Smooth muscle cell (in vitro differentiated cells): ENCODE measurements around the gene ALOX5AP. TPM values are rescaled to one million over a fixed set of nuclear protein-coding genes. Genes with fewer than 3 reads are reported as not detected.

ENCODE experiments used
- DNase-seq: peaks from one replicate; lab custom pipeline; 2025; ENCODE audit not compliant: unreplicated experiment; lab: John Stamatoyannopoulos, UW
- H2AFZ ChIP-seq: fragments of 200-600 bp; sonication (generic); 2 replicates; pipeline ENCODE4 v1.6.0; 2016; ENCODE audit warnings: antibody characterized with exemption, low read depth, mild to moderate bottlenecking
- H3F3A ChIP-seq: fragments of 200-600 bp; sonication (generic); 2 replicates; pipeline ENCODE4 v1.6.0; 2017; ENCODE audit warnings: antibody characterized with exemption, low read depth
- H3K27ac ChIP-seq: fragments of 200-600 bp; sonication (generic); 2 replicates; pipeline ENCODE4 v1.5.1; 2016; ENCODE audit warnings: low read depth, mild to moderate bottlenecking
- H3K27me3 ChIP-seq: fragments of 200-600 bp; sonication (generic); 2 replicates; pipeline ENCODE4 v1.6.1; 2016; ENCODE audit warnings: low read depth, mild to moderate bottlenecking
- H3K36me3 ChIP-seq: fragments of 200-600 bp; sonication (generic); 2 replicates; pipeline ENCODE4 v1.5.1; 2016; ENCODE audit warnings: low read depth
- H3K4me1 ChIP-seq: fragments of 200-600 bp; sonication (generic); 2 replicates; pipeline ENCODE4 v1.5.1; 2016; ENCODE audit warnings: low read depth
- H3K4me2 ChIP-seq: fragments of 200-600 bp; sonication (generic); 2 replicates; pipeline ENCODE4 v1.6.0; 2016; ENCODE audit warnings: mild to moderate bottlenecking
- H3K4me3 ChIP-seq: fragments of 200-600 bp; sonication (generic); 2 replicates; pipeline ENCODE4 v1.5.1; 2016; ENCODE audit warnings: mild to moderate bottlenecking
- H3K79me2 ChIP-seq: fragments of 200-600 bp; sonication (generic); 2 replicates; pipeline ENCODE4 v1.6.0; 2016; ENCODE audit warnings: low read depth, mild to moderate bottlenecking
- H3K9ac ChIP-seq: fragments of 200-600 bp; sonication (generic); 2 replicates; pipeline ENCODE4 v1.6.0; 2016; ENCODE audit warnings: low read depth
- H3K9me3 ChIP-seq: fragments of 200-600 bp; sonication (generic); replicated peaks from 2 replicates; pipeline ENCODE4 v1.5.1; 2016; ENCODE audit warnings: low read depth
- H4K20me1 ChIP-seq: fragments of 200-600 bp; sonication (generic); 2 replicates; pipeline ENCODE4 v1.6.0; 2016; ENCODE audit warnings: low read depth
- WGBS: methylation state at CpG from one replicate; pipeline ENCODE4 v1.1.7; 2016; ENCODE audit warnings: low lambda C conversion rate; 5-methylcytosine and 5-hydroxymethylcytosine counted together
- polyA plus RNA-seq: library from polyadenylated mRNA; unstranded; fragments of >200 nt; fragmentation: Nextera tagmentation; extraction: Ambion mirVana; gene quantifications from 2 replicates; pipeline ENCODE4 v1.2.1, GENCODE V29; 2016
- total RNA-seq: library from RNA; depleted of rRNA; stranded (reverse); fragments of >200 nt; gene quantifications from 2 replicates; pipeline ENCODE4 v1.2.3, GENCODE V29; 2014
- TF ChIP-seq, protein P1 (sequence below): fragments of 200-600 bp; sonication (generic); IDR thresholded peaks from 2 replicates; pipeline ENCODE4 v1.5.1; 2017; ENCODE audit warnings: borderline replicate concordance, mild to moderate bottlenecking, antibody characterized with exemption; ENCODE audit not compliant: insufficient read depth, poor library complexity, severe bottlenecking

The ALOX5AP gene
- total and polyA plus RNA-seq, 2 experiments from 2014 or later, result 0.22 TPM; not detected in 1

DNA sequence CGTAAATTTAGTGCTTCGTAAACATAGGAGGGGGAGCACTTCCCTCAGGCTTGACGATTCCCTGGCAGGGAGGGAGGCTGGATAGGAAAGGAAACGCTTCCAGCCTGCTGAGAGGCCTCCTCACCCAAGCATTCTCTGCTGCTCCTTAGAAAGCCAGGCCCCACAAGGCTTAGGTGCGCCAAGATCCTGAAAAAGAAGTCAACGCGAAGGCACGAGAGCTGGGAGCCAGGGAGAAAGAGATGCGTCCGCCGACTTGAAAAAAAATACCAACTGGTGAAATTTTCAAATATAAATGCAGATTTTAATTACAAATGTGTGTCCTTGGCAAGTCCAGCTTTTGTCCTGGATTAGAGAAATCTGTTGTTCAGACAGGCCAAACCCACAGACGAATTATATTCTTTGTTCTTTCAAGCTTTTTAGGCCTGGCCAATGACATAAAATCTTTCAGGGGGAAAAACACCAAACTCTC, 64.0 kb downstream of the ALOX5AP start:
- 63% methylated on average over 12 of the region's 12 CpGs for WGBS
- peak overlapping the region; percentile 76 for H2AFZ ChIP-seq
- peaks cover 23% of the 10 kb centered on the region for H3K4me1 ChIP-seq
- H3K9ac ChIP-seq, result no peak overlapping the region
- H3K27ac ChIP-seq, result peak overlapping the region; percentile 50
- no peaks in the 10 kb centered on the region for H3F3A ChIP-seq
- TF ChIP-seq, protein P1, sequence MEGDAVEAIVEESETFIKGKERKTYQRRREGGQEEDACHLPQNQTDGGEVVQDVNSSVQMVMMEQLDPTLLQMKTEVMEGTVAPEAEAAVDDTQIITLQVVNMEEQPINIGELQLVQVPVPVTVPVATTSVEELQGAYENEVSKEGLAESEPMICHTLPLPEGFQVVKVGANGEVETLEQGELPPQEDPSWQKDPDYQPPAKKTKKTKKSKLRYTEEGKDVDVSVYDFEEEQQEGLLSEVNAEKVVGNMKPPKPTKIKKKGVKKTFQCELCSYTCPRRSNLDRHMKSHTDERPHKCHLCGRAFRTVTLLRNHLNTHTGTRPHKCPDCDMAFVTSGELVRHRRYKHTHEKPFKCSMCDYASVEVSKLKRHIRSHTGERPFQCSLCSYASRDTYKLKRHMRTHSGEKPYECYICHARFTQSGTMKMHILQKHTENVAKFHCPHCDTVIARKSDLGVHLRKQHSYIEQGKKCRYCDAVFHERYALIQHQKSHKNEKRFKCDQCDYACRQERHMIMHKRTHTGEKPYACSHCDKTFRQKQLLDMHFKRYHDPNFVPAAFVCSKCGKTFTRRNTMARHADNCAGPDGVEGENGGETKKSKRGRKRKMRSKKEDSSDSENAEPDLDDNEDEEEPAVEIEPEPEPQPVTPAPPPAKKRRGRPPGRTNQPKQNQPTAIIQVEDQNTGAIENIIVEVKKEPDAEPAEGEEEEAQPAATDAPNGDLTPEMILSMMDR, result no peak
- no peaks in the 10 kb centered on the region for H3K9me3 ChIP-seq
- H3K27me3 ChIP-seq, result no peaks in the 10 kb centered on the region
- H3K4me2 ChIP-seq, result peak overlapping the region; percentile 60
- H3K36me3 ChIP-seq, result no peaks in the 10 kb centered on the region
- no peaks in the 10 kb centered on the region for H3K79me2 ChIP-seq
- H3K4me3 ChIP-seq, result no peak overlapping the region
- H4K20me1 ChIP-seq, result no peaks in the 10 kb centered on the region
- no peak for DNase-seq

DNA sequence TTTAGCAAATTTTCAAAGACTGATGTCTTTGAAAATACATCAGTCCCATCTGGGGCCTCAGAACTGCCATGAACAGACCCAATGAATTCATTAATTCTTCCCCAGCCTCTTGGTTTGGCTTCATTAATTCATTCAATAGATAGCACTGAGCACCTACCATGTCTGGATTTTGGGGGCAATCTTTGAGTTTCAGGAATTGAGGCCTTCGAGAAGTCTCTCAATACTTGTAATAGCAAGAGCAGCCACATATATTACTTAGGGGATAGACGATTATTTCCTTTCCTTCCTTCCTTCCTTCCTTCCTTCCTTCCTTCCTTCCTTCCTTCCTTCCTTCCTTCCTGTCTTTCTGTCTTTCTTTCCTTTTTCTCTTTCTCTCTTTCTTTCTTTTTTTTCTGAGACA, 64.8 kb downstream of the ALOX5AP start:
- Histone ChIP-seq H3K9me3 (no peaks in the 10 kb centered on the region), H3K4me3 (no peak overlapping the region), H4K20me1 (no peaks in the 10 kb centered on the region), H3K79me2 (no peaks in the 10 kb centered on the region), H2AFZ (no peak overlapping the region), H3K9ac (no peak overlapping the region), H3K4me2 (no peak overlapping the region), H3K27ac (no peak overlapping the region), H3F3A (peaks cover 1% of the 10 kb centered on the region), H3K27me3 (no peaks in the 10 kb centered on the region), H3K4me1 (peaks cover 23% of the 10 kb centered on the region), H3K36me3 (no peaks in the 10 kb centered on the region)
- 97% methylated on average over 2 of the region's 2 CpGs for WGBS
- DNase-seq, result no peak
- TF ChIP-seq, protein P1, result no peak

DNA sequence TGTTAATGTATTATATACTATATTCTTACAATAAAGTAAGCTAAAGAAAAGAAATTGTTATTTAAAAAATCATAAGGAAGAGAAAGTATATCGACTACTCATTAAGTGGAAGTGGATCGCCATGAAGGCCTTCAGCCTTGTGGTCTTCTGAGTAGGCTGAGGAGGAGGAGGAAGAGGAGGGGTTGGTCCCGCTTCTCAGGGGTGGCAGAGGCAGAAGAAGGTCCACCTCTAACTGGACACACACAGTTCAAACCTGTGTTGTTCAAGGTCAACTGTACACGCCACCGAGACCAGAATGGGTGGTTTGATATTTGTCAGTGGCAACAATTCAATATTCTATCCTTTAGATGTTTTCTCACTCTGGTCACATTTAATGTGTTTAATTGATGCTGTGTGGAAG, 67.2 kb downstream of the ALOX5AP start:
- Histone ChIP-seq H3K79me2 (no peaks in the 10 kb centered on the region), H3K27ac (no peak overlapping the region), H4K20me1 (no peaks in the 10 kb centered on the region), H3K4me1 (peaks cover 18% of the 10 kb centered on the region), H2AFZ (peak overlapping the region; percentile 74), H3F3A (peaks cover 14% of the 10 kb centered on the region), H3K27me3 (no peaks in the 10 kb centered on the region), H3K4me2 (peak overlapping the region; percentile 76), H3K36me3 (no peaks in the 10 kb centered on the region), H3K9ac (no peak overlapping the region), H3K4me3 (no peak overlapping the region), H3K9me3 (no peaks in the 10 kb centered on the region)
- WGBS, result 93% methylated on average over 5 of the region's 5 CpGs
- TF ChIP-seq, protein P1, result no peak
- DNase-seq, result no peak

DNA sequence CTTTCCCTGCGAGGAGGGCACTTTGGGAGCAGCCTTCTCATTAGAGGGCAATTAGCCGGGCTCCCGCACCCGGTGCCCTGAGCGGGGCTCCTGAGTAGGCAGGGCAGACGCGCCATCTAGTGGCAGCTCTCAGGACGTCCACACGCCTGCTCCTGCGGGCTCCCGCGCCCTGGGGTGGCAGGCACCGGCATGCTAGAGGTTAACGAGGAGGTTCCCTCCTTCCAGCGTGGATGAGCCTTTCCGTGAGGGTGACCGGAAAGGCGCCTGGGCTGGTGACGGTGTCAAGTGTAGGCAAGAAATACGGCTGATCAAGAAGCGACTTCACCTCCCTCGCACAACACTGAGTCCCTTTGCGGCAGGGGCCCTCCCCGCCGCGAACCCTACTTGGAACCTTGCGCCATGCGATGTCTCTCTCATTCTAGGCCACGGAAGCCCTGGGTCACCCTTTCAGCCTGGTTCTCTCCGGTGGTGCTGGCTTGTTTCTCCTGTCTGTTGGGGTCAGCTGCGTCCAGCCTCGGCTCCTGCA, 67.7 kb downstream of the ALOX5AP start:
- H3K79me2 ChIP-seq, result no peaks in the 10 kb centered on the region
- peak overlapping the region; percentile 76 for H3K4me2 ChIP-seq
- peaks cover 18% of the 10 kb centered on the region for H3K4me1 ChIP-seq
- TF ChIP-seq, protein P1, result peak; percentile 94
- peak overlapping the region; percentile 74 for H2AFZ ChIP-seq
- H3K9ac ChIP-seq, result no peak overlapping the region
- H3K27me3 ChIP-seq, result no peaks in the 10 kb centered on the region
- H3F3A ChIP-seq, result peaks cover 14% of the 10 kb centered on the region
- DNase-seq, result peak; percentile 34
- H4K20me1 ChIP-seq, result no peaks in the 10 kb centered on the region
- peak overlapping the region; percentile 30 for H3K4me3 ChIP-seq
- no peak overlapping the region for H3K27ac ChIP-seq
- no peaks in the 10 kb centered on the region for H3K9me3 ChIP-seq
- WGBS, result 29% methylated on average over 31 of the region's 32 CpGs
- H3K36me3 ChIP-seq, result no peaks in the 10 kb centered on the region
